ENCODE measurements around the gene SLC16A6.
"Not testable (repeated sequence)": the region's sequence is repeated elsewhere in the genome, so short reads cannot be mapped to it uniquely, and the experiment has no call there.

Gene SLC16A6

GRCh38 chr17:68255731-68256538 is 35.0 kb downstream of the SLC16A6 start:
- no peak for TF ChIP-seq ZNF274 (IDR thresholded peaks at IDR 0.05; ENCODE audit: low read depth, low read length)
- no peak overlapping the region for H3K4me3 ChIP-seq (ENCODE audit: low read length)

GRCh38 chr17:68255151-68255550 is 35.8 kb downstream of the SLC16A6 start:
- no peak for TF ChIP-seq ZNF274 (IDR thresholded peaks at IDR 0.05; ENCODE audit: low read depth, low read length)
- no peak overlapping the region for H3K4me3 ChIP-seq (ENCODE audit: low read length)

GRCh38 chr17:68253426-68253825 is 37.5 kb downstream of the SLC16A6 start:
- H3K4me3 ChIP-seq (ENCODE audit: low read length): not testable (repeated sequence)

GRCh38 chr17:68249354-68249765 is 41.6 kb downstream of the SLC16A6 start:
- H3K4me3 ChIP-seq (ENCODE audit: low read length): no peak overlapping the region
- no peak for TF ChIP-seq ZNF274 (IDR thresholded peaks at IDR 0.05; ENCODE audit: low read depth, low read length)

GRCh38 chr17:68248891-68249290 is 42.0 kb downstream of the SLC16A6 start:
- H3K4me3 ChIP-seq (ENCODE audit: low read length): peak overlapping the region; percentile 66; the same call in 1 of the 2 replicates
- TF ChIP-seq ZNF274 (IDR thresholded peaks at IDR 0.05; ENCODE audit: low read depth, low read length): no peak

GRCh38 chr17:68248199-68248825 is 42.6 kb downstream of the SLC16A6 start:
- TF ChIP-seq ZNF274 (IDR thresholded peaks at IDR 0.05; ENCODE audit: low read depth, low read length): no peak
- peak overlapping the region; percentile 66 for H3K4me3 ChIP-seq (ENCODE audit: low read length)

GRCh38 chr17:68247445-68248198 is 43.3 kb downstream of the SLC16A6 start, which contains the start of gene AMZ2:
Gene AMZ2, plus strand, starts transcription at chr17:68248043. Its CDS starts 2,145 bp downstream, at chr17:68250188.
- TF ChIP-seq ZNF274 (IDR thresholded peaks at IDR 0.05; ENCODE audit: low read depth, low read length): no peak
- H3K4me3 ChIP-seq (ENCODE audit: low read length): peak within 1 kb of the TSS; percentile 66

- no peak for TF ChIP-seq ZNF274 (IDR thresholded peaks at IDR 0.05; ENCODE audit: low read depth, low read length)
- peak overlapping the region; percentile 63; the same call in 1 of the 2 replicates for H3K4me3 ChIP-seq (ENCODE audit: low read length)
Measured at GRCh38 chr17:68246271-68247028, 44.5 kb downstream of the SLC16A6 start.

- no peak overlapping the region for H3K4me3 ChIP-seq (ENCODE audit: low read length)
- TF ChIP-seq ZNF274 (IDR thresholded peaks at IDR 0.05; ENCODE audit: low read depth, low read length): no peak
Measured at GRCh38 chr17:68239632-68240366, 51.1 kb downstream of the SLC16A6 start.

GRCh38 chr17:68238871-68239253 is 52.1 kb downstream of the SLC16A6 start:
- H3K4me3 ChIP-seq (ENCODE audit: low read length): peak overlapping the region; percentile 12; the same call in 1 of the 2 replicates
- TF ChIP-seq ZNF274 (IDR thresholded peaks at IDR 0.05; ENCODE audit: low read depth, low read length): no peak

- TF ChIP-seq ZNF274 (IDR thresholded peaks at IDR 0.05; ENCODE audit: low read depth, low read length): no peak
- peak overlapping the region; percentile 57; the same call in 1 of the 2 replicates for H3K4me3 ChIP-seq (ENCODE audit: low read length)
Measured at GRCh38 chr17:68238164-68238870, 52.6 kb downstream of the SLC16A6 start.

- H3K4me3 ChIP-seq (ENCODE audit: low read length): peak overlapping the region; percentile 57; the same call in 1 of the 2 replicates
Measured at GRCh38 chr17:68237369-68238163, 53.4 kb downstream of the SLC16A6 start.

GRCh38 chr17:68235336-68235791 is 55.6 kb downstream of the SLC16A6 start:
- H3K4me3 ChIP-seq (ENCODE audit: low read length): not testable (repeated sequence)

GRCh38 chr17:68234726-68235335 is 56.1 kb downstream of the SLC16A6 start:
- H3K4me3 ChIP-seq (ENCODE audit: low read length): not testable (repeated sequence)

- H3K4me3 ChIP-seq (ENCODE audit: low read length): not testable (repeated sequence)
Measured at GRCh38 chr17:68232741-68233140, 58.2 kb downstream of the SLC16A6 start.

Data from GM08714 (cell line).